CD14-positive monocyte (primary cell): ENCODE results near the gene TAGAP. TPM values are rescaled to one million over a fixed set of nuclear protein-coding genes. Genes with fewer than 3 reads are reported as not detected.
"Not testable (repeated sequence)": the region's sequence is repeated elsewhere in the genome, so short reads cannot be mapped to it uniquely, and the experiment has no call there.

Experiments used
- DNase-seq, 3 donors: peaks; one replicate each; pipeline ENCODE4 v3.0.0-alpha.2; 2011 to 2022
- H2AFZ ChIP-seq: 2 replicates; pipeline ENCODE4 v1.6.0; 2012; ENCODE audit warnings: mild to moderate bottlenecking, low read depth, low read length, inconsistent platforms; ENCODE audit not compliant: insufficient read depth, poor library complexity, severe bottlenecking
- H3K27ac ChIP-seq, 2 donors: 1 replicate in 1 of 2; 2 replicates in 1 of 2; pipeline ENCODE4 v1.5.1; 2012 to 2013; ENCODE audit warnings: low read length in 2 of 2, control low read depth in 1 of 2, inconsistent platforms in 1 of 2, low read depth in 1 of 2, mild to moderate bottlenecking in 1 of 2
- H3K27me3 ChIP-seq, 2 donors: one replicate each; pipeline versions ENCODE4 v1.6.0 to v1.6.1; 2011 to 2013; ENCODE audit warnings: low read length in 2 of 2; ENCODE audit not compliant: control insufficient read depth in 2 of 2, insufficient read depth in 2 of 2
- H3K36me3 ChIP-seq, 2 donors: replicated peaks in 1 of 2; 1 replicate in 1 of 2; 2 replicates in 1 of 2; pipeline versions ENCODE4 v1.5.1 to v1.6.1; 2012 to 2013; ENCODE audit warnings: low read length in 2 of 2, control low read depth in 1 of 2, inconsistent platforms in 1 of 2, mild to moderate bottlenecking in 1 of 2; ENCODE audit not compliant: insufficient read depth in 2 of 2, control insufficient read depth in 1 of 2
- H3K4me1 ChIP-seq, 2 donors: 1 replicate in 1 of 2; 2 replicates in 1 of 2; pipeline versions ENCODE4 v1.5.1 to v1.6.1; 2012 to 2013; ENCODE audit warnings: low read length in 2 of 2, control low read depth in 1 of 2, inconsistent platforms in 1 of 2, mild to moderate bottlenecking in 1 of 2, moderate library complexity in 1 of 2; ENCODE audit not compliant: insufficient read depth in 2 of 2, control insufficient read depth in 1 of 2
- H3K4me2 ChIP-seq: replicated peaks from 2 replicates; pipeline ENCODE3; 2012; ENCODE audit warnings: low read length, moderate library complexity, mild to moderate bottlenecking; ENCODE audit not compliant: poor library complexity, severe bottlenecking; ENCODE audit errors: extremely low read depth
- H3K4me3 ChIP-seq, 3 experiments: fragments of 200-600 bp in 1 of 3; sonication (generic) in 1 of 3; replicated peaks in 1 of 3; 1 replicate in 2 of 3; 2 replicates in 1 of 3; pipeline ENCODE4 v1.5.1; 2011 to 2013; ENCODE audit warnings: low read length in 3 of 3, mild to moderate bottlenecking in 3 of 3, control low read depth in 2 of 3, low read depth in 2 of 3, inconsistent platforms in 1 of 3, moderate library complexity in 1 of 3
- H3K79me2 ChIP-seq: 2 replicates; pipeline ENCODE4 v1.6.0; 2012; ENCODE audit warnings: mild to moderate bottlenecking, control low read depth, inconsistent platforms, low read length, moderate library complexity; ENCODE audit not compliant: insufficient read depth
- H3K9ac ChIP-seq: 2 replicates; pipeline ENCODE4 v1.6.0; 2017; ENCODE audit warnings: low read length, mild to moderate bottlenecking; ENCODE audit not compliant: insufficient read depth, poor library complexity, severe bottlenecking
- H3K9me3 ChIP-seq, 2 donors: replicated peaks in 1 of 2; 1 replicate in 1 of 2; 2 replicates in 1 of 2; pipeline versions ENCODE4 v1.5.1 to v1.6.1; 2012 to 2013; ENCODE audit warnings: low read length in 2 of 2, control low read depth in 1 of 2; ENCODE audit not compliant: control insufficient read depth in 1 of 2, insufficient read depth in 1 of 2
- H4K20me1 ChIP-seq: 2 replicates; pipeline ENCODE4 v1.6.0; 2012; ENCODE audit warnings: mild to moderate bottlenecking, low read length, control low read depth, moderate library complexity; ENCODE audit not compliant: insufficient read depth
- H3K27ac Mint-ChIP-seq, 7 donors: one replicate each; pipeline ENCODE4 v1.8.0; 2020; ENCODE audit warnings: mild to moderate bottlenecking in 7 of 7, mixed read lengths in 7 of 7, moderate library complexity in 6 of 7, inconsistent platforms in 2 of 7
- H3K27me3 Mint-ChIP-seq, 3 donors: one replicate each; pipeline ENCODE4 v1.8.0; 2021 to 2022; ENCODE audit warnings: low read depth in 3 of 3, mild to moderate bottlenecking in 3 of 3, mixed read lengths in 3 of 3, moderate library complexity in 3 of 3, inconsistent platforms in 1 of 3
- H3K36me3 Mint-ChIP-seq, 2 donors: one replicate each; pipeline ENCODE4 v1.8.0; 2020; ENCODE audit warnings: mixed read lengths in 2 of 2, inconsistent platforms in 1 of 2, mild to moderate bottlenecking in 1 of 2
- H3K4me1 Mint-ChIP-seq: one replicate; pipeline ENCODE4 v1.8.0; 2020; ENCODE audit warnings: mild to moderate bottlenecking, mixed read lengths
- H3K4me3 Mint-ChIP-seq, 2 donors: one replicate each; pipeline ENCODE4 v1.8.0; 2020; ENCODE audit warnings: mild to moderate bottlenecking in 2 of 2, mixed read lengths in 2 of 2, moderate library complexity in 1 of 2
- H3K9me3 Mint-ChIP-seq, 7 donors: one replicate each; pipeline ENCODE4 v1.8.0; 2020 to 2022; ENCODE audit warnings: mixed read lengths in 7 of 7, mild to moderate bottlenecking in 6 of 7, moderate library complexity in 6 of 7, inconsistent platforms in 2 of 7
- WGBS: methylation state at CpG from one replicate; pipeline ENCODE4 v1.1.5; 2013; ENCODE audit warnings: missing lambda C conversion rate; ENCODE audit not compliant: insufficient coverage; 5-methylcytosine and 5-hydroxymethylcytosine counted together
- intact Hi-C, 2 donors: fragments of 100-400 bp; cut with micrococcal nuclease; formaldehyde crosslinking; loops; one replicate each; pipeline versions ENCODE4 v1.15.0 to v1.15.1; 2023
- polyA plus RNA-seq, 3 donors: library from polyadenylated mRNA; depleted of rRNA in 1 of 3; unstranded in 2 of 3; stranded (reverse) in 1 of 3; fragments of 300-500 nt in 2 of 3; fragments of >200 nt in 1 of 3; fragmentation: Illumina TruSeq in 2 of 3; gene quantifications; 1 replicate in 2 of 3; 2 replicates in 1 of 3; pipeline ENCODE4 v1.2.3, GENCODE V29; 2012 to 2021
- TF ChIP-seq, protein P1 (sequence below): fragments of 200-600 bp; IDR thresholded peaks from one replicate; pipeline ENCODE4 v1.8.0; 2022; ENCODE audit warnings: antibody characterized with exemption, mild to moderate bottlenecking

The TAGAP gene
- polyA plus RNA-seq, 3 donors = 51.9 to 299 (median 59.1) TPM

- Histone ChIP-seq H4K20me1 (no peaks in the 10 kb centered on the region), H3K4me1 (peaks cover 16 to 25% of the 10 kb centered on the region in 2 donors), H3K9ac (no peak overlapping the region), H3K9me3 (peaks cover 0 to 3% of the 10 kb centered on the region in 2 donors), H3K27me3 (no peaks in the 10 kb centered on the region), H3K4me2 (no peak overlapping the region), H2AFZ (peak overlapping the region; percentile 43), H3K4me3 (no peak overlapping the region), H3K36me3 (no peaks in the 10 kb centered on the region), H3K79me2 (no peaks in the 10 kb centered on the region), H3K27ac (no peak overlapping the region)
- Mint-ChIP-seq H3K27me3 (peaks cover 0 to 3% (median 0%) of the 10 kb centered on the region in 3 donors), H3K9me3 (peaks cover 0 to 6% (median 4%) of the 10 kb centered on the region in 7 donors), H3K4me1 (peaks cover 31% of the 10 kb centered on the region), H3K36me3 (peaks cover 2% of the 10 kb centered on the region in 2 donors), H3K4me3 (no peak overlapping the region), H3K27ac (peak overlapping the region in 5 of 7 donors; percentile 15 to 70 (median 35))
- intact Hi-C loops = loop anchor here in 1 of 2 donors (5.0 kb wide), 1 partner anchor 89 kb away; no protein-coding TSS in a partner anchor
- TF ChIP-seq, protein P1, sequence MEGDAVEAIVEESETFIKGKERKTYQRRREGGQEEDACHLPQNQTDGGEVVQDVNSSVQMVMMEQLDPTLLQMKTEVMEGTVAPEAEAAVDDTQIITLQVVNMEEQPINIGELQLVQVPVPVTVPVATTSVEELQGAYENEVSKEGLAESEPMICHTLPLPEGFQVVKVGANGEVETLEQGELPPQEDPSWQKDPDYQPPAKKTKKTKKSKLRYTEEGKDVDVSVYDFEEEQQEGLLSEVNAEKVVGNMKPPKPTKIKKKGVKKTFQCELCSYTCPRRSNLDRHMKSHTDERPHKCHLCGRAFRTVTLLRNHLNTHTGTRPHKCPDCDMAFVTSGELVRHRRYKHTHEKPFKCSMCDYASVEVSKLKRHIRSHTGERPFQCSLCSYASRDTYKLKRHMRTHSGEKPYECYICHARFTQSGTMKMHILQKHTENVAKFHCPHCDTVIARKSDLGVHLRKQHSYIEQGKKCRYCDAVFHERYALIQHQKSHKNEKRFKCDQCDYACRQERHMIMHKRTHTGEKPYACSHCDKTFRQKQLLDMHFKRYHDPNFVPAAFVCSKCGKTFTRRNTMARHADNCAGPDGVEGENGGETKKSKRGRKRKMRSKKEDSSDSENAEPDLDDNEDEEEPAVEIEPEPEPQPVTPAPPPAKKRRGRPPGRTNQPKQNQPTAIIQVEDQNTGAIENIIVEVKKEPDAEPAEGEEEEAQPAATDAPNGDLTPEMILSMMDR = no peak
- WGBS = 53% methylated on average over 3 of the region's 5 CpGs
- DNase-seq = peak; percentile 35 to 49 (median 48)
Observed at GRCh38 chr6:159013229-159013628, 31.6 kb downstream of the TAGAP start.

GRCh38 chr6:159012201-159012600 is 32.6 kb downstream of the TAGAP start:
- Mint-ChIP-seq H3K4me3 (no peak overlapping the region), H3K27me3 (peaks cover 0 to 3% (median 0%) of the 10 kb centered on the region in 3 donors), H3K27ac (no peak overlapping the region), H3K4me1 (peaks cover 29% of the 10 kb centered on the region), H3K9me3 (peaks cover 0 to 6% (median 4%) of the 10 kb centered on the region in 7 donors), H3K36me3 (peaks cover 2% of the 10 kb centered on the region in 2 donors)
- H3K9me3 ChIP-seq = peaks cover 0 to 3% of the 10 kb centered on the region in 2 donors
- intact Hi-C loops = loop anchor here in 1 of 2 donors (5.0 kb wide), 1 partner anchor 90 kb away; no protein-coding TSS in a partner anchor
- WGBS = 100% methylated on average over 1 of the region's 4 CpGs
- no peaks in the 10 kb centered on the region for H3K36me3 ChIP-seq
- no peak overlapping the region for H3K4me3 ChIP-seq
- H3K27ac ChIP-seq = no peak overlapping the region
- H3K4me2 ChIP-seq = no peak overlapping the region
- H4K20me1 ChIP-seq = no peaks in the 10 kb centered on the region
- TF ChIP-seq, protein P1 = no peak
- no peak overlapping the region for H2AFZ ChIP-seq
- no peaks in the 10 kb centered on the region for H3K79me2 ChIP-seq
- no peaks in the 10 kb centered on the region for H3K27me3 ChIP-seq
- no peak for DNase-seq
- no peak overlapping the region for H3K9ac ChIP-seq
- peaks cover 16 to 23% of the 10 kb centered on the region in 2 donors for H3K4me1 ChIP-seq

GRCh38 chr6:159010037-159010612 is 34.7 kb downstream of the TAGAP start:
- not testable (repeated sequence) for H3K4me2 ChIP-seq, H3K9me3 ChIP-seq, H3K27me3 Mint-ChIP-seq, H3K36me3 Mint-ChIP-seq, H4K20me1 ChIP-seq, H3K9ac ChIP-seq, H2AFZ ChIP-seq, H3K79me2 ChIP-seq, H3K27me3 ChIP-seq, H3K27ac ChIP-seq, H3K4me3 ChIP-seq, H3K36me3 ChIP-seq, H3K4me3 Mint-ChIP-seq, H3K9me3 Mint-ChIP-seq
- Mint-ChIP-seq H3K4me1 (peaks cover 41% of the 10 kb centered on the region), H3K27ac (peak overlapping the region in 3 of 7 donors; percentile 23 to 73 (median 24))
- H3K4me1 ChIP-seq = peaks cover 29 to 34% of the 10 kb centered on the region in 2 donors
- WGBS = 36% methylated on average over 6 of the region's 7 CpGs
- intact Hi-C loops = loop anchor here in 1 of 2 donors (5.0 kb wide), 1 partner anchor 92 kb away; no protein-coding TSS in a partner anchor
- DNase-seq = peak in 2 of 3 donors; percentile 23 to 38
